Tibial nerve (tissue), 4 donors: ENCODE measurements around the gene ARL2BP. TPM values are rescaled to one million over a fixed set of nuclear protein-coding genes. Genes with fewer than 3 reads are reported as not detected.

Experiments used
- DNase-seq, 2 donors: peaks; one replicate each; pipeline ENCODE4 v3.0.0-alpha.2; 2019; ENCODE audit warnings: low spot score in 2 of 2
- H3K27ac ChIP-seq, 4 donors: fragments of 200-600 bp; sonication (generic) in 3 of 4; one replicate each; pipeline ENCODE4 v1.5.1; 2017 to 2019; ENCODE audit warnings: mild to moderate bottlenecking in 1 of 4
- H3K27me3 ChIP-seq, 2 donors: fragments of 200-600 bp; sonication (generic) in 1 of 2; one replicate each; pipeline versions ENCODE4 v1.5.1 to v1.6.0; 2017 to 2019
- H3K36me3 ChIP-seq, 3 donors: fragments of 200-600 bp; sonication (generic); one replicate each; pipeline ENCODE4 v1.5.1; 2018 to 2019
- H3K4me1 ChIP-seq, 4 donors: fragments of 200-600 bp; sonication (generic) in 3 of 4; one replicate each; pipeline ENCODE4 v1.5.1; 2017 to 2019
- H3K4me3 ChIP-seq, 4 donors: fragments of 200-600 bp; sonication (generic) in 3 of 4; one replicate each; pipeline ENCODE4 v1.5.1; 2017 to 2019; ENCODE audit warnings: mild to moderate bottlenecking in 1 of 4, moderate library complexity in 1 of 4
- H3K9me3 ChIP-seq, 4 donors: fragments of 200-600 bp; sonication (generic) in 3 of 4; one replicate each; pipeline ENCODE4 v1.5.1; 2017 to 2019
- CTCF ChIP-seq, 5 experiments: fragments of 200-600 bp in 3 of 5; fragments of 450-650 bp in 2 of 5; sonication (generic) in 3 of 5; IDR thresholded peaks; one replicate each; pipeline ENCODE4 v1.5.1; 2016 to 2019; ENCODE audit warnings: antibody characterized with exemption in 5 of 5, mild to moderate bottlenecking in 3 of 5, moderate library complexity in 2 of 5
- EP300 ChIP-seq, 2 donors: sonication (generic); formaldehyde crosslinking; IDR thresholded peaks; one replicate each; pipeline ENCODE4 v1.6.1; 2017; ENCODE audit warnings: antibody characterized with exemption in 2 of 2, mild to moderate bottlenecking in 1 of 2
- POLR2A ChIP-seq, 2 donors: fragments of 450-650 bp; IDR thresholded peaks; one replicate each; pipeline ENCODE4 v1.6.1; 2017; ENCODE audit warnings: antibody characterized with exemption in 2 of 2, mild to moderate bottlenecking in 2 of 2, moderate library complexity in 2 of 2
- WGBS, 2 donors: methylation state at CpG; one replicate each; pipeline ENCODE4 v1.1.5; 2018; 5-methylcytosine and 5-hydroxymethylcytosine counted together
- total RNA-seq, 4 donors: library from RNA; depleted of rRNA; stranded (reverse); fragments of >200 nt; gene quantifications; one replicate each; pipeline ENCODE4 v1.1.0, GENCODE V29; 2016

ARL2BP gene
- total RNA-seq, 4 donors from 2014 or later: 54.0 to 63.8 (median 55.5) TPM

GRCh38 chr16:57234707-57235092 is 10.4 kb upstream of the ARL2BP start:
- no peaks in the 10 kb centered on the region for H3K27me3 ChIP-seq
- peaks cover 3 to 88% (median 13%) of the 10 kb centered on the region in 3 donors for H3K36me3 ChIP-seq
- no peaks in the 10 kb centered on the region for H3K9me3 ChIP-seq
- H3K4me3 ChIP-seq: no peak overlapping the region
- no peak for DNase-seq
- no peaks in the 10 kb centered on the region for H3K4me1 ChIP-seq
- no peak for TF ChIP-seq POLR2A (IDR thresholded peaks at IDR 0.05)
- TF ChIP-seq EP300 (IDR thresholded peaks at IDR 0.05): no peak
- TF ChIP-seq CTCF (IDR thresholded peaks at IDR 0.05): no peak
- no peak overlapping the region for H3K27ac ChIP-seq

GRCh38 chr16:57235128-57236021 is 9.7 kb upstream of the ARL2BP start:
- H3K4me1 ChIP-seq: no peaks in the 10 kb centered on the region
- H3K9me3 ChIP-seq: no peaks in the 10 kb centered on the region
- no peak overlapping the region for H3K4me3 ChIP-seq
- TF ChIP-seq EP300 (IDR thresholded peaks at IDR 0.05): no peak
- TF ChIP-seq POLR2A (IDR thresholded peaks at IDR 0.05): no peak
- TF ChIP-seq CTCF (IDR thresholded peaks at IDR 0.05): no peak
- H3K36me3 ChIP-seq: peaks cover 3 to 81% (median 13%) of the 10 kb centered on the region in 3 donors
- no peak overlapping the region for H3K27ac ChIP-seq
- no peak for DNase-seq
- WGBS, 2 donors: 77 to 88% methylated on average over 8 of the region's 8 CpGs
- H3K27me3 ChIP-seq: no peaks in the 10 kb centered on the region

- DNase-seq: no peak
Measured at GRCh38 chr16:57236022-57236350, 9.1 kb upstream of the ARL2BP start.

GRCh38 chr16:57238682-57239081 is 6.4 kb upstream of the ARL2BP start:
- TF ChIP-seq EP300 (IDR thresholded peaks at IDR 0.05): no peak
- no peak for TF ChIP-seq CTCF (IDR thresholded peaks at IDR 0.05)
- TF ChIP-seq POLR2A (IDR thresholded peaks at IDR 0.05): no peak
- H3K27me3 ChIP-seq: no peaks in the 10 kb centered on the region
- no peaks in the 10 kb centered on the region for H3K4me1 ChIP-seq
- H3K4me3 ChIP-seq: no peak overlapping the region
- H3K36me3 ChIP-seq: peaks cover 0 to 48% (median 3%) of the 10 kb centered on the region in 3 donors
- DNase-seq: no peak
- 51 to 55% methylated on average over 2 of the region's 2 CpGs for WGBS, 2 donors
- no peak overlapping the region for H3K27ac ChIP-seq
- no peaks in the 10 kb centered on the region for H3K9me3 ChIP-seq

More at GRCh38 chr16:57236022-57236350, 9.1 kb upstream of the ARL2BP start:
- H3K27ac ChIP-seq: no peak overlapping the region
- TF ChIP-seq POLR2A (IDR thresholded peaks at IDR 0.05) (no peak), CTCF (IDR thresholded peaks at IDR 0.05) (no peak)
- H3K4me1 ChIP-seq: no peaks in the 10 kb centered on the region
- peaks cover 3 to 75% (median 12%) of the 10 kb centered on the region in 3 donors for H3K36me3 ChIP-seq
- no peaks in the 10 kb centered on the region for H3K27me3 ChIP-seq
- H3K9me3 ChIP-seq: no peaks in the 10 kb centered on the region
- H3K4me3 ChIP-seq: no peak overlapping the region

- peaks cover 0 to 44% (median 0%) of the 10 kb centered on the region in 3 donors for H3K36me3 ChIP-seq
- DNase-seq: no peak
- H3K9me3 ChIP-seq: no peaks in the 10 kb centered on the region
- peaks cover 0 to 1% (median 0%) of the 10 kb centered on the region in 4 donors for H3K4me1 ChIP-seq
- TF ChIP-seq EP300 (IDR thresholded peaks at IDR 0.05): no peak
- no peak for TF ChIP-seq POLR2A (IDR thresholded peaks at IDR 0.05)
- TF ChIP-seq CTCF (IDR thresholded peaks at IDR 0.05): no peak
- 46 to 60% methylated on average over 2 of the region's 2 CpGs for WGBS, 2 donors
- H3K27me3 ChIP-seq: no peaks in the 10 kb centered on the region
- H3K4me3 ChIP-seq: no peak overlapping the region
- peak overlapping the region in 1 of 4 donors; percentile 36 for H3K27ac ChIP-seq
Measured at GRCh38 chr16:57239107-57239506, 6.0 kb upstream of the ARL2BP start.
